Muscle layer of colon (tissue), 2 donors: Measurements from ENCODE around the gene SYT5.
"Not testable (repeated sequence)": the region's sequence is repeated elsewhere in the genome, so short reads cannot be mapped to it uniquely, and the experiment has no call there.

Experiments
- H3K27ac ChIP-seq: one replicate; pipeline ENCODE4 v1.7.0; 2013; ENCODE audit warnings: low read depth, mild to moderate bottlenecking, low read length, moderate library complexity
- H3K27me3 ChIP-seq, 2 donors: one replicate each; pipeline ENCODE4 v1.7.0; 2013; ENCODE audit warnings: low read length in 2 of 2, mild to moderate bottlenecking in 2 of 2; ENCODE audit not compliant: insufficient read depth in 2 of 2, control insufficient read depth in 1 of 2
- H3K36me3 ChIP-seq: one replicate; pipeline ENCODE4 v1.7.0; 2013; ENCODE audit warnings: mild to moderate bottlenecking, low read length; ENCODE audit not compliant: insufficient read depth
- H3K4me1 ChIP-seq: one replicate; pipeline ENCODE4 v1.7.0; 2013; ENCODE audit warnings: mild to moderate bottlenecking, low read length; ENCODE audit not compliant: insufficient read depth
- H3K4me3 ChIP-seq, 2 donors: one replicate each; pipeline ENCODE4 v1.7.0; 2013; ENCODE audit warnings: low read length in 2 of 2, low read depth in 1 of 2, mild to moderate bottlenecking in 1 of 2, moderate library complexity in 1 of 2
- H3K9ac ChIP-seq: one replicate; pipeline ENCODE4 v1.7.0; 2013; ENCODE audit warnings: low read length
- H3K9me3 ChIP-seq: one replicate; pipeline ENCODE4 v1.7.0; 2013; ENCODE audit warnings: mild to moderate bottlenecking, low read length
- donor health status: abdominal sarcoma.
- donor health status: Adenocarcinoma of cecum.

SYT5 gene

DNA sequence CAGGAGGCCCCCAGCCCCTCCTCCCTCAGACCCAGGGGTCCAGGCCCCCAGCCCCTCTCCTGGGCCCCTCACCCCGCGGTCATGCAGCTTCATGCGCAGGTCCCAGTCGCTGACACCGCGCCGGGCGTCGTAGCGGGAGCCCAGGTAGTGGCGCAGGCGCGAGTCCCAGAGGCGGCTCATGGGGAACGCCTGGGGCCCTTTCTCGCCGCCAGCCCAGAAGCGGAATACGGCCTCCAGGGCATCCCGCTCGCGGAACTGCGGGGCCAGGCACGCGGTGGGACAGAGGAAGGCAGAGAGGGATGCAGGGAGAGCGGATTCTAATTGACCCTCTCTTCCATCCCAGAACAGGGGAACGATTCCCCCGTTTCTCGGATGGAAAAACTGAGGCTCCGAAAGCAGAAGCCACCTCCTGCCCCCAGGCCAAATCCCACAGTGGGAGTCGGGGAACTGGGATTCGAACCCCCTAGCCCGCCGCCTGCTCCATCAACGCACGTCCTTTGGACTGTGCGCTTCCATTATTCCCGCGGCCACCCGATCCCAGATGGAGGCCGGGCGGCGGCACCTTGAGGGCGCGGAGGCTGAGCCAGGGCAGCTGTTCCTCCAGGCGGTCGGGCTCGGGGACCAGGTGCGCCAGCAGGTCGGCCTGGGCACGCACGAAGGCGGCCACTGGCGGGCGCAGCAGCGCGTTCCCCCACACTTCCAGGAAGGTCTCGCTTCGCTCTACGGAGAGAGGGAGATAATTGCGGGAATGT lies 18.3 kb downstream of the SYT5 start:
- Histone ChIP-seq H3K9me3 (no peaks in the 10 kb centered on the region), H3K4me1 (peaks cover 6% of the 10 kb centered on the region), H3K36me3 (no peaks in the 10 kb centered on the region), H3K4me3 (no peak overlapping the region), H3K27me3 (peaks cover 38 to 75% of the 10 kb centered on the region in 2 donors), H3K27ac (no peak overlapping the region), H3K9ac (no peak overlapping the region)

DNA sequence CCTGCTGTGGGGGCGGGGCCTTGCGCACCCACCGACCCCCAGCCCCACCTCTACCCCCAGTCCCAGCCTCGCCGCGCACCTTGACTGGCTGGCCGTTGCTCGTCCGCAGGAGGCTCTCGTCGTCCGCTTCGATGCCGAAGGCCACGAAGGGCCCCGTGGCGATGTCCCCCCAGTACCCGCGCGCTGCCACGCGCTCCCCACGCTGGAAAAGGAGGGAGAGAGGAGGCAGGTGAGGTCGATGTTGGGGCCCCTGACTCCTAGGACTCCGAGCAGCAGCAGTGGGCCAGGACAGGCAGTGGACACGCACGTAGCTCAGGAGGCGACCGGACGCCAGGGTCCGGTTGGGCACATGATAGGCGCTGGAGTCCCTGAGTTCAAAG lies 19.1 kb downstream of the SYT5 start:
- H3K27ac ChIP-seq: no peak overlapping the region
- H3K4me3 ChIP-seq: no peak overlapping the region
- H3K4me1 ChIP-seq: no peaks in the 10 kb centered on the region
- H3K36me3 ChIP-seq: no peaks in the 10 kb centered on the region
- peaks cover 38 to 75% of the 10 kb centered on the region in 2 donors for H3K27me3 ChIP-seq
- H3K9me3 ChIP-seq: no peaks in the 10 kb centered on the region
- H3K9ac ChIP-seq: no peak overlapping the region

DNA sequence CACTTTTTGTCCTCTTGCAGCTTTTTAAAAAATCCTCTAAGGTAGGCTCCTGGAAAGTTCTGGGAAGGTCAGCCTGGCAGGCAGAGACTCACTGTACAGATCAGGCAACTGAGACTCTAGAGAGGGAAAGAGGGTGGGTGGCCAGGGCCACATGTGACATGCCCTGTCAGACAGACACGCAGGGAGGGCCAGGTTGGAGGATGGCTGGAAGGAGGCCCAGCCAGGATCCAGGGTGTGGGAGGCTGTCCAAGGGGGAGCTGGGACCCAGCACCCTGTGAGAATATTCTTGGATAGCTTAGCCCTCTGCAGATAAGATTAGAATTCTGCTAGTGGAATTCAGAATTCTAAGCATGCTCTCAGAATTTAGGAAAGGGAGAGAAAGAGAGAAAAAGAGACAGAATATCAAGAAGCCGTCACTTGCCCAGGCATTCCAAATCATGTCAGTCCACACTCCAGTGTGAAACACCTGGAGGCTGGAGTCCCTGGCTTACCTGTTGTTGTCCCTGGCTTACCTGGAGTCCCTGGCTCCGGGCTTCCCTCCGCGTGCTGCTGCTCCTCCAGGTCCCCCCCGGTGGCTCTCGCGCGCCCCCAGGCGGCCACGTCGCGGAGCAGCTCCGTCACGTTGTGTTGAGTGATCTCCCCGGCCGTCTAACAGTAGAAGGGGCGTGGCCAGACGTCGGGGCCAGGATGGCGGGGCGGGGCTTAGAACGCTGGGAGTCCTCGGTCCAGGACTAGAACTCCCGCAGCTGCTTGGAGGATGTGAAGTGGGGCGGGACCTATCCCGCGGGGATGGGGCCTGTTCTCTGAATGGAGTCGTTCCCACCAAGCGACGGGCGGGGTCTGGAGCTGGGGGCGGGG lies 19.7 kb downstream of the SYT5 start:
- no peaks in the 10 kb centered on the region for H3K9me3 ChIP-seq
- H3K4me1 ChIP-seq: no peaks in the 10 kb centered on the region
- no peak overlapping the region for H3K4me3 ChIP-seq
- peaks cover 32 to 73% of the 10 kb centered on the region in 2 donors for H3K27me3 ChIP-seq
- H3K27ac ChIP-seq: no peak overlapping the region
- no peak overlapping the region for H3K9ac ChIP-seq
- H3K36me3 ChIP-seq: no peaks in the 10 kb centered on the region

DNA sequence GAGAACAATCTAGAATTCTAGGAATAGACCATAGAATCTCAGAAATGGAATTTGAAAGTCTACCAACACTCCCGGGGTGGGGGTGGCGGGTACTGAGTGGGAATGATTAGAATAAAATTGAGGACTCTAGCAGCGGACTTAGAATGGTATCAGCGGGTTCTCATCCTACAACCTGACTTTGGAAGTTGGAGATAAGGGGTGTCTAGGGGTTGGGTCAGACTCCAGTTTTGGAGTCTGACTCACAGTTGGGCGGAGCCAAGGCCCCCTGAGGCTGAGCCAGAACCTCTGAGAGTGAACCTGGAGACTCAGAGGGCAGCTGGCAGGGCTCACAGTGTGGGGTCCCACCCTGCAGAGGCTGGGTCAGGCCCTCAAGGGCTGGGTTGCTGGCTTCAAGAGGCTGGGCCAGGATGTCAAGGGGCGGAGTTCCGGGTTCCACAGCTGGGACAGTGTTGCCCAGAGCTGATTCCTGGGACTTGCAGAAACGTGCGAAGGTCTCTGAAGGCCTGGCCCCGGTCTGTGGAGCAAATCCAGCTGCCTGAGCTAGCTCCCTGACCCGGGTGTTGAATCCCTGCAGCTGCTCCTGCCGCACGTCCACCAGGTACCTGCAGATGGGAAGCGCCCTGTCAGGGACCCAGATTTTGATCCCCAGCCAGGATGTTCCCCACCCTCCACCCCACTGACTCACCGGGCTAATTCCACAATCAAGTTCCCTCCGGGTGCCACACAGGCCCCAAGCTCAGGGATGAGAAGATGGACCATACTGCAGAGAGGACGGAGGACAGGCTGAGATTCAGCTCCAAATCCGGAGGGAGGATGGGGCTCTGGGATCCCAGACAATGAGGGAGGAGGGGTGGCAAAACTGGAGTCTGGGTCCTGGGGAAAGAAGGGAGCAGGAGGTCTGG lies 21.0 kb downstream of the SYT5 start:
- Histone ChIP-seq H3K9ac (no peak overlapping the region), H3K27ac (no peak overlapping the region), H3K4me3 (no peak overlapping the region), H3K4me1 (no peaks in the 10 kb centered on the region), H3K36me3 (no peaks in the 10 kb centered on the region), H3K9me3 (no peaks in the 10 kb centered on the region), H3K27me3 (peaks cover 38 to 77% of the 10 kb centered on the region in 2 donors)

DNA sequence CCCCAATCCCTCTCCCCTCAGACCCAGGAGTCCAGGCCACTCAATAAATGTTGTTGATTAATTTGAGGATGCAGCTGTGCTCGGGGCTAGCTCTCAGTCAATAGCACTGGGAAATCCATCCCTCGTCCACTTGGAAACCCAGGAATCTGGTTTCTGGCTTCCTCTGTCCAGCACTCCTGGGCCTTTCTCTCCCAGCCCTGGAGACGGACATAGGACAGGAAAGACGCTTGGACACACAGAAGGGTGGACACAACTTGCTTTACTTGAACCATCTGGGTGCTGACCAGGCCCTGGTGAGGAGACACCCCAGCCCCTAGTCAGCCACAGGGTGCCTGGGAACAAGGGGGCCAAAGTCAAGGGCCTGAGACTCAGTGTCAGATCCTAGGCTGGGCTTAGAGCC lies 21.7 kb downstream of the SYT5 start:
- H3K4me3 ChIP-seq: no peak overlapping the region
- peaks cover 38 to 82% of the 10 kb centered on the region in 2 donors for H3K27me3 ChIP-seq
- H3K27ac ChIP-seq: no peak overlapping the region
- H3K4me1 ChIP-seq: no peaks in the 10 kb centered on the region
- H3K9ac ChIP-seq: no peak overlapping the region
- H3K36me3 ChIP-seq: no peaks in the 10 kb centered on the region
- H3K9me3 ChIP-seq: no peaks in the 10 kb centered on the region

DNA sequence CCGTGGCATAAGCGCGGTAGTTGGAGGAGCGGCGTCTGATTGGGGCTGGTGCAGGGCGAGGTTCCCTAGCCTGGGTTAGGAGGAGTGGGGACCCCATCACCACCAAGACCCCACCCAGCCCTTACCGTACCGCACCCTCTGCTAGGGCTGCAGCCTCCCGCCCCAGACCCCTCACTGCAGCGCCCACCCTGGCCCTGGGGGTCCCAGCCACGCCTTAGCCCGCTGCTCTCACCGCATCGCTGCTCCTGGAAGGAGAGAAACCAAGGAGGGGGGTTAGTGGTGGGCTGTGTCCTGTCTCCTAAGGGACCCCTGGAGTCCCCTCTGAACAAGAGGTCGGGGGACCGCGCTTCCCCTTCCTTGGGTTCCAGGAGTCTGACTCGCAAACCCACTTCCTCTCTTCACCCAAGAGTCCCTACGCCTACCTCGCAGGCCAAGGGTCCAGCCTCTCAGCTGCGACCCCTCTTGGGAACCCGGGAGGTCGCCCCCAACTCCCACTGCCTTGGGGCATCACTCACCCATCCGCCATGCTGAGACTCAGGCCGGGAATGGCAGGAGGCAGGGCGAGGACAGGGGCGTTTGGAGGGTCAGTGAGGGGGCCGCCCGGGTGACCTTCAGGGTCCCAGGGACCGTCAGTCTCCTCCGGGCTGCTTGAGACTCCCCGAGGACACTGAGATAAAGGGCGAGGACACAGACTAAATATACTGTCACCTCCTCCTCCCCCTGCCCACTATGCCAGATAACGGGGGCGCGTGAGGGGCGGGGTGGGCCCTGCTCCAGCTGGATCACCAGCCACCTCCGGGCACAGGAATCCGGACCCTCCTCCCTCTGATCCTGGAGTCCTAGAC lies 22.8 kb downstream of the SYT5 start, which contains the start of gene TNNI3:
Gene TNNI3, minus strand, starts transcription at position 669 of the 845 bp plus-strand sequence. Its CDS starts 143 bp downstream, at position 526.
- Histone ChIP-seq H3K4me3 (no peak within 1 kb of the TSS), H3K9ac (no peak within 1 kb of the TSS), H3K36me3 (no peaks in the 10 kb centered on the region), H3K27ac (no peak within 1 kb of the TSS), H3K4me1 (no peaks in the 10 kb centered on the region), H3K27me3 (peaks cover 35 to 80% of the 10 kb centered on the region in 2 donors), H3K9me3 (no peaks in the 10 kb centered on the region)

DNA sequence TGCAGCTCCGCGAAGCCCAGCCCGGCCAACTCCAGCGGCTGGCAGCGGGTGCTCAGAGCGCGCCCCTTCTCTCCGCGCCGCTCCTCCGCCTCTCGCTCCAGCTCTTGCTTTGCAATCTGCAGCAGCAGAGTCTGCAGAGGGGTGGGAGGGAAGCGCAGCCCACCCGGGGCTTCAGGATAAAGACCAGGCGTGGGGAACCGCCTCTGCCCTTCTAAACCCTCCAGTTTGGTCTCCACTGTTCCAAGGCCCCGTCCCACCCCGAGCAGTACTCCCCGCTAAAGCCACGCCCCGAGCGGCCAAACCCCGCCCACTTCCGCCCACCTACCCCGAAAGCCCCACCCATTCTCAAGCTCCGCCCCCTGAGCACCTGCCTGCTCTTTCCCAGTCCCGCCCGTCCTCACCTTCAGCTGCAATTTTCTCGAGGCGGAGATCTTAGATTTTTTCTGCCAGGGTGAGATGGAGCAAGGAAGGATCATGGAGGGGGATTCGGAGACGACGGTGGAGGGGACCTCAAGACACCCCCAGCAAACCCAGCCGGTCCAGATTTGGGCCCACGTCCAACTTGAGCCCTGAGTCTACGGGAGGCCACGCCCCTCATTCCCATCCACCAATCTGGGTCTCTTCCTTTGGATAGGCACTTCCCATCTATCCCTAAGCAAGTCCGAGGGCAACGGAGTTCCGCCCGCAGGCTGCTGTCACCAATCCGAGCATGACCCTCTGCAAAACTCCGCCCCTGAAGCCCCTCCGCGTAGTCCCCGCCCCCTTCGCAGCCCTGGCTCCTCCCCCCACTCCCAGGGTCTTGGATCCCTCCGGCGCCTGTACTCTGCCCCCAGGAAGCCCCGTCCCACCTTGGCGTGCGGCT lies 23.7 kb downstream of the SYT5 start:
- peaks cover 26 to 72% of the 10 kb centered on the region in 2 donors for H3K27me3 ChIP-seq
- no peaks in the 10 kb centered on the region for H3K4me1 ChIP-seq
- H3K9me3 ChIP-seq: no peaks in the 10 kb centered on the region
- H3K4me3 ChIP-seq: no peak overlapping the region
- H3K36me3 ChIP-seq: no peaks in the 10 kb centered on the region
- H3K27ac ChIP-seq: no peak overlapping the region
- no peak overlapping the region for H3K9ac ChIP-seq

DNA sequence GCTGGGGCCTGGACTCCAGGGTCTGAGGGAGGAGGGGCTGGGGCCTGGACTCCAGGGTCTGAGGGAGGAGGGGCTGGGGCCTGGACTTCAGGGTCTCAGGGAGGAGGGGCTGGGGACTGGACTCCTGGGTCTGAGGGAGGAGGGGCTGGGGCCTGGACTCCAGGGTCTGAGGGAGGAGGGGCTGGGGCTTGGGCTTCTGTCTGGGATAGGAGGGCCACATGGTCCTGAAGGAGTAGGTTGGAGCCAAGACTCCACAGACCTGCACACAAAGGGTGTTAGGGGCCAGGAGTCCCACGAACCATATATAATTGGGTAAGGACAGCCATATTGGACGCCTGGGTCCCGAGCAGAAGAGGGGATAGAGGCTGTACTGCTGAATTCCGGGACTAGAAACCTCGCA lies 24.3 kb downstream of the SYT5 start:
- not testable (repeated sequence) for H3K9ac ChIP-seq, H3K36me3 ChIP-seq, H3K4me1 ChIP-seq, H3K27ac ChIP-seq, H3K9me3 ChIP-seq, H3K4me3 ChIP-seq
- peaks cover 26 to 66% of the 10 kb centered on the region in 2 donors for H3K27me3 ChIP-seq

DNA sequence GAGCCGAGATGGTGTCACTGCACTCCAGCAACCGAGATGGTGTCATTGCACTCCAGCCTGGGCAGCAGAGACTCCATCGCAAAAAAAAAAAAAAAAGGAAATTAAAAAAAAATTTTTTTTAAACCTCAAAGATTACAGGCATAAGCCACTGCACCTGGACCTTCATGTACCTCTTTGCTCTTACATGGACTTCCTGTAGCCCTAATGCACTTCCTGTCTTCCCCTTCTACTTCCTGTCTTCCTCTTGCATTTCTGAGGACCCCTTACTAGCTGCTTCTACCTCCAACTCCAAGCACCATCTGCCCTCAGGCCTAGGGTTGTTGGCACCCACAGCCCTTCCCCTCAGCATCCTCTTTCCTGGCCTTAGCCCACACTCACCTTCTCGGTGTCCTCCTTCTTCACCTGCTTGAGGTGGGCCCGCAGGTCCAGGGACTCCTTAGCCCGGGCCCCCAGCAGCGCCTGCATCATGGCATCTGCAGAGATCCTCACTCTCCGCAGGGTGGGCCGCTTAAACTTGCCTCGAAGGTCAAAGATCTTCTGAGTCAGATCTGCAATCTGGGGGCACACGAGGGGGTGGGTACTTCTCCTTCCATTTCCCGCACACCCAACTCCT lies 26.3 kb downstream of the SYT5 start:
- no peak overlapping the region for H3K4me3 ChIP-seq
- peaks cover 27 to 66% of the 10 kb centered on the region in 2 donors for H3K27me3 ChIP-seq
- no peaks in the 10 kb centered on the region for H3K9me3 ChIP-seq
- H3K27ac ChIP-seq: no peak overlapping the region
- no peak overlapping the region for H3K9ac ChIP-seq
- no peaks in the 10 kb centered on the region for H3K4me1 ChIP-seq
- H3K36me3 ChIP-seq: no peaks in the 10 kb centered on the region
